Stimulated activated CD8-positive, alpha-beta memory T cell treated with anti-CD3 and anti-CD28 coated beads, Interleukin-15, amount 100 ng/mL, for 4 hours (primary cell): ENCODE results near the gene SUPT5H.

Experiments
- DNase-seq, 2 donors: peaks; one replicate each; pipeline ENCODE4 v3.0.0-alpha.2; 2020; ENCODE audit warnings: low read depth in 2 of 2

The SUPT5H gene

DNA sequence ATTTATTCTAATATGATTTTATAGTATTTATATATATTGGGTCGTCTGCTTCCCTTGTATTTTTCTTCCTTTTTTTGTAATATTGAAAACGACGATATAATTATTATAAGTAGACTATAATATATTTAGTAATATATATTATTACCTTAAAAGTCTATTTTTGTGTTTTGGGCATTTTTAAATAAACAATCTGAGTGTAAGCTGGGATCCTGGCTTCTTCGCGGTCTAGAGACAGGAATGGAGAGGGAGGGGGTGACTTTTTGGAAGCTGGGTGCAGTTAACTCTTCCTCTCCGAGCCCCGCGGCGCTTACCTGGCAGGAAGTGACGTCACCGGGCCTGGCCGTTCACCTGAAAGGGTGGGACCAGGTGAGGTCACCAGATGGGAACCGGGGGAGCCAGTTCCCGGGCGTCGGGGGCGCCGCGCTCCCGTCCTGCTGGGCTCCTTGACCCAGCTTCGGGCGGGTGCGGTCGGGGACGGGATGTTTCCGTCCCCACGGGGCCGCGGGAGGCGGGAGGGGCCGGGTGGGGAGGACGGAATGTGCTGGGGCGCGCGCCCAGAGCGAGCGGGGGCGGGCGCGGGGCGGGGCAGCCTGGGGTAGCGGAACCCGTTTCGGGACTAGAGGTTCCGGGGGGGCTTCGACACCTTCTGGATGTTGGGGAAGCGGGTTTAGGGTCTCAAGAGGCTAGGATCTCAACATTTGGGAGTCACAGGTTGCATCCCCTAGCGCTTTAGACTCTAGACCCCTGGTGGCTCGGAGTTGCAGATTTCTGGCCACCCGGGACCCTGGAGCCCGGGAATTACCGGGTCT is 36.0 kb upstream of the SUPT5H start:
- peak; percentile 63 to 69 for DNase-seq

DNA sequence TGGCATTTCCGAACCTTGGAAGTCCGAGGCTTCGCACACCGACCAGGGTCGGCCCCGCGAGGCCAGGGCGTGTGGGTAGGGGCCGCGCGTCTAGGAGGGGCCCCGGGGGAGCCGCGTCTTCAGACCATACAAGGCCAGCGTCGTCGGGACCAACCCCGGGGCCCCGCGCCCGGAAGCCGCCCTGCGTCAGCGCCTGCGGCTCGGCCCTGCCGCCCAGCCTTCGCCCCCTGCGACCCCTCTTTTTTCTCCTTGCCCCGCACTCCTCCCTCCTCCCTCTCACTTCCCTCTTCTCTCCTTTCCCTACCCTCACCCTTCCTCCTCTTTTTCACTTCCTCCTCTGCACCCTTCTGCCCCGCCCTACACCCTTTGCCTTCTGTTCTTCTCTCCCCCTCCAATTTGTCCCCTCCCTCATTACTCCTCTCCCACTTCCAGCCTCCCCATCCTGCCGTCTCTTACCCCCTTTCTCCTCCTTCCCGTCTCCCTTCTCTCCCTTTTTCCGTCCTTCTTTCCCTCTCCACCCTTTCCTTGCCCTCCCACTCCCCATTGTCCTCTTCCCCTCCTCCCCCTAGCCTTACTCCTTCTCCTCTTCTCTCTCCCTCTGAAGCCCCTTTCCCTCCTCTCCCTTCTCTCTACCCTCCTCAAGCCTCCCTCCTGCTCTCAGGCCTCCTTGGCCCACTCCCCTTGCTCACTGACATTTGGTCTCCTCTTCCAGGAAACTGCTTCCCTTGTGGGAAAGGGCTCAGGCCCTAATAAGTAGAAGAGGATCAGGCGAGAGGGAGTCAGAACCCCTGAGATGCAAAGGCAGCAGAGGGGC is 35.2 kb upstream of the SUPT5H start:
- DNase-seq: no peak

DNA sequence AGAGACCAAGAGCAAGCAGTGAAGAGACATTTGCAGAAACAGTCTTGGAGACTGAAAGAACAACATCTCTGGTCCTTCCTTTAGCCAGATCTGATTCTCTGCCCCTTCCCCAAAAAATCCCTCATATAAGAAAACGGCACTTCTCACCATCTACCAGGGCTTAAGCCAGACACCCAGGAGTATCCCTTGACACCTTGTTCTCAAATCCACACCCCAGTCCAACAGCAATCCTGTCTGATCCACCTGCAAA is 34.6 kb upstream of the SUPT5H start:
- DNase-seq: no peak

DNA sequence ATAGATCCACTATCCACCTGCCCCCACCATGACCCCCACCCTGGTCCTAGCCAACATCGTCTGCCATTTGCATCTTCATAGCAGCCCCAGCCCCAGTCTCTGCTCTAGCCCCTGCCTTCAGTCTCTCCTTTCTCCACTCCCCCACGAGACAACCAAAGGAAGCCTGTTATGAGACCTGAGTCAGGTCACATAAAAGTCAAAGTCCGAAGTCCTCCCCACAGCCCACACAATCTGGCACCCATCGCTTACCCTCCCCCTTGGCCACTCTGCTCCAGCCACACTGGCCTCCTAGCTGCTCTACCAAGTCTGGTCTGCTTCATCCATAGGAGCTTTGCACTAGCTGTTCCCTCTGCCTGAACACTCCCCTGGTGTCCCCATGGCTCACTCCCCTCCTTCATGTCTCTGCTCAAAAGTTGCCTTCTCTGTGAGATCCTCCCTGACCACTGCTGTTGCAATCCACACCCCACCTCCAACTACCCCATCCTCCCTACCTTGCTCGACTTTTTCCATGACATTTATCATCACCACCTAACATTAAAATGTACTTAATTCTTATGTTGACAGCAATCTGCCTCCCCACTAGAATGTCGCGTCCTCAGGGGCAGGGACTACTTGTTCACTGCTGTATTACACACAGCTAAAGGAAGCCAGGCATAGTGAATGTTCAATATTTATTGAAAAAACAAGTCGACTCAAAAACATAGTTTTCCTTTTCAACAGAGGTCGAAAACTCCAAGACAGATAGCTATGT is 34.1 kb upstream of the SUPT5H start:
- no peak for DNase-seq

DNA sequence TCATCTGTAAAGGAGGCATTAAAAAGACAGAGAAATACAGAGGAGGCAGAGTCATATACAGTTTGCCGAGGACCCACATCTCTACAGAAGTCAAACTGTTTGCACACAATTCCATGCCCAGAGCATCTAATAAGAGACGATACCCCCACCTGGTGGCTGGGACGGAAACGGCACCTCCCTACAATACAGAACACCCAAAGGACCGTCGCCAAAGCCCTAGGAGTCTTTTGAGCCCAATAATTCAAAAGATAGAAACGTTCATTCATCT is 33.6 kb upstream of the SUPT5H start:
- peak; percentile 69 to 83 for DNase-seq

DNA sequence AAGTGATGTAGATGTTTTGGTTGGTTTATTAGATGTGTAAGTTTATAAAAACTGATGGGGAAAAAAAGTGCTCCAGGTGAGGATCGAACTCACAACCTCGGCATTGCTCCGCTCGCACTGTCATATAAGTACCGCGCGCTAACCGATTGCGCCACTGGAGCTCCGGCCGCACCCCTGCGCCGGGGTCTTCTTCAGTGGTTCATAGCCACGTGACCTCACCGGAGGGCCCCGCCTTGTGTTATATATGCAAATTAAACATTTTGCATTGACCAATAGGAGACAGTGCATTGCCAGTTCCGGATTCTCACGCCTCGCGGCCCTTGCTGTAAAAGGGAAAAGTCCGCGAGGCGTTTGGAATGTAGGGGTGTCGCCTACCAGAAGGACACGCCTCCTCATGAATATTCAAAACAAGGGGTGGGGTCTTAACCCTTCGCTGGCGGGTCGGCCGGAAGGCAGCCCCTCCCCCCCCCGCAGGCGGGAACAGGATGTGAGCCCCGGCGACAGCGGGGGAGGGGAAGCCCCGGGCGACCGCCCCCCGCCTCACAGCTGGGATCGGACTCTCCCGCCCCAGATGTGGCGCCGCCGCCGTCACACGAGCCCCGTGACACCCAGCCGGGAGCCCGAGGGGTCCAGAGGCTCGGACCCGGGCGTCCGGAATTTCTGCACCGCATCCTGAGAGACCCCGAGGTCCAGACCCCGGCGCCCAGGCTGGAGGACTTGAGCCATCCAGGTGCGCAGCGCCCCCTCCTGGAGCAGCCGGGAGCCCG is 33.1 kb upstream of the SUPT5H start, which contains the start of gene PLEKHG2:
TSS of gene PLEKHG2 (plus strand) at position 570 of the 767 bp plus-strand sequence. CDS start 1,418 bp downstream, outside the sequence.
- DNase-seq: peak; percentile 86 to 91

DNA sequence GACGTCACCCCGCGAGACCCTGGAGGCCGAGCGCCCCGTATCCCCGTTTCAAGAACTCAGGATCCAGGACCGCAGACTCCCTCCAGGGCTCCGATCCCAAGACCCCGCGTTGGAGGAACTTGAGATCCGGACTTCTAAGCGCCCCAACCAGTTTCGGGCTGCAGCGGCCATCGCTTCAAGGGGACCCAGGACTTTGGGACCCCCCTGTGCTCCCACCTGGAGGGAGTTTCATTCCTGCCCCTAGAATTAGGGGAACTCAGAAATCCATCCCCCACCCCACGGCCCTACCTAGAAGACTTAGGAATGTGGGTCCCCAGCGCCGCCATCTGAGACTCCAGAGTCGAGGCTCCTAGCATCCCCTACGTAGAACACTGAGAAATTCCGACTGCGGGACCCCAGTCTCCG is 32.5 kb upstream of the SUPT5H start:
- DNase-seq: no peak

DNA sequence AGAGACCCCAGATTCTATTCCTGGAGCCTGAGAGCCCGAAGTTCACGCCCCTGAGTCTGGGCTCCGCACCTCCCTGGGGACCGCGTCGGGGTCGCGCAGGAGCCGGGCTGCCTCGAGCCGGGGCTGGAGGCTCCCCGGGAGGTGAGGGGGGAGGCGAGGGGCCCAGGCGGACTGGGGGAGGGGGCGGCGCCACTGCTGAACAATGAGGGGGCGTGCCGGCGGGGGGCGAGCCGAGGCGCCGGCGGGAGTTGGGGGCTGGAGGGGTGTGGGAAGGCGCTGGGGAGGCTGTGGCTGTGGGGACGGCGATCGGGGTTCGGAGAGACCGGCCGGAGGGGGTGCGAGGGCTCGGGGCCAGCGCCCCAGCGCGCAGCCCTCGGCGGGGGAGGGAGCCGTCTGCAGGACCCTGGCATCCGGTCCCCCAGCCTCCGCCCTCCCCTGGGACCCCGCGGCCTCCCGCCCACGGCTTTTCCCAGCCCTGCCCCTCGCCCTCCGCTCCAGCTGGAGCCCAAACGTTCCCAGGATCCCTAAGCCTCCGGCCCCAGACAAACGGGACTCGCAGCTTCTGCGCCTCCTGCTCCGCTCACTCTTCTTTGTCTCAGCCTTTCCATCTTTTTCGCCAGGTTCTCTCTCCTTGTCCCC is 32.0 kb upstream of the SUPT5H start:
- DNase-seq: no peak

DNA sequence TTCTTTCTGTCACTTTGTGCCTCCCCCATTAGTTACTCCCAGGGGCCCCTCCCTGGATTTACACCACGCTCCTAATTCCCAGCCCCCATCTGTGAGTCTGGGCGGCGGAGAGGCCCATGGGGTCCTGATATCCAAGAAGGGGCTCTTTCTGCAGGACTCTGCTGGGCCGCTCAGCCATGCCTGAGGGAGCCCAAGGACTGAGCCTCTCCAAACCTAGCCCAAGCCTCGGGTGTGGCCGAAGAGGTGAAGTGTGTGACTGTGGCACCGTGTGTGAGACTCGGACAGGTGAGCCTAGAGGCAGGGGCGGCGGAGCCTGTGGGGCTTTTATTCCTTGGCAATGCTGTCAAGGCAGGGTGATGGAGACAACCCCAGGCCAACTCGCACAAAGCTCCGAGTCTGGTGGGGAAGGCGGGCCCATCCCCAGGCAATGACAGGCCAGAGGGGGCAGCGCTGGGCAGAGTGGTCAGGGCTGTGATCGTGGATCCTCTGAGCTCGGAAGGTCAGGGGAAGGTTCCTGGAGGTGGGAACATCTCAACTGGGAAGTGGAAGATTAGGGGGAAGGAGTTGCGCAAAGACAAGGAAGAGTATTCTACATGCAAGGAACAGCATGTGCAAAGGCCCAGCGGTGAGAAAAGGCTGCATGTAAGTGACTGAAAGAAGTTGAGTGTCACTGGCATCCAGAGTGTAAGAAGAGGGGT is 31.3 kb upstream of the SUPT5H start:
- no peak for DNase-seq

DNA sequence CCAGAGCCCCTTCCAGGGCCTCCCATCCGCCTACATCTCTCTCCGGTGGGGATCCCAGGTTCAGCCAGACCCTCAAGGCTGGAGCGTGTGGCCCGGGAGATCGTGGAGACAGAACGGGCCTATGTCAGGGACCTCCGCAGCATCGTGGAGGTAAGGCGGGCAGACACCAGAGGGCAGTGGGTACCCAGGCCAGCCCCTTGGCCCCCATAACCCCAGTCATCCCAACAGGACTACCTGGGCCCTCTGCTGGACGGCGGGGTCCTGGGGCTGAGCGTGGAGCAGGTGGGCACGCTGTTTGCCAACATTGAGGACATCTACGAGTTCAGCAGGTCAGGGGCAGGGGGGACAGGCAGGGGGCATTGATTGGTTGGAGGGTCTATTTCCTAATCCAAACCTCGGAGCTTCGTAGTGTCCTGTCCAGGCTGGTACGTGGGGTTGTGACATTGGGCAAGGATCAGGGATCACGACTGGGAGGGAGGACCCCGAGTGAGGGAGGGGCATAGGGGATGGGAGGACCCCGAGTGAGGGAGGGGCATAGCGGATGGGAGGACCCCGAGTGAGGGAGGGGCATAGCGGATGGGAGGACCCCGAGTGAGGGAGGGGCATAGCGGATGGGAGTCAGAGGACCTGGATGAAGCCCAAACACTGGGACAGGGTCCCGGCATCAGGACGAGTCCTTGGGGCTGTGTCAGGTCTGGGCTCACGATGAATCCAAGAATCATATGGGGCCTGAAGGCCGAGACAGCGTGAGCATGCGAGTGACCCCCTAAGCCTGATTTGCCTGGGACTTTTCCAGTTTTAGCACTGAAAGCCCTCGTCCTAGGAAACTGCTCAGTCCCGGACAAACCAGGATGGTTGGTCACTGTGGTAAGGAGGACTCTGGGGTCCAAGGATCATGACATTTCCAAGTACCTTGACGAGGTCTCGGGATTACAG is 30.0 kb upstream of the SUPT5H start:
- DNase-seq: no peak

DNA sequence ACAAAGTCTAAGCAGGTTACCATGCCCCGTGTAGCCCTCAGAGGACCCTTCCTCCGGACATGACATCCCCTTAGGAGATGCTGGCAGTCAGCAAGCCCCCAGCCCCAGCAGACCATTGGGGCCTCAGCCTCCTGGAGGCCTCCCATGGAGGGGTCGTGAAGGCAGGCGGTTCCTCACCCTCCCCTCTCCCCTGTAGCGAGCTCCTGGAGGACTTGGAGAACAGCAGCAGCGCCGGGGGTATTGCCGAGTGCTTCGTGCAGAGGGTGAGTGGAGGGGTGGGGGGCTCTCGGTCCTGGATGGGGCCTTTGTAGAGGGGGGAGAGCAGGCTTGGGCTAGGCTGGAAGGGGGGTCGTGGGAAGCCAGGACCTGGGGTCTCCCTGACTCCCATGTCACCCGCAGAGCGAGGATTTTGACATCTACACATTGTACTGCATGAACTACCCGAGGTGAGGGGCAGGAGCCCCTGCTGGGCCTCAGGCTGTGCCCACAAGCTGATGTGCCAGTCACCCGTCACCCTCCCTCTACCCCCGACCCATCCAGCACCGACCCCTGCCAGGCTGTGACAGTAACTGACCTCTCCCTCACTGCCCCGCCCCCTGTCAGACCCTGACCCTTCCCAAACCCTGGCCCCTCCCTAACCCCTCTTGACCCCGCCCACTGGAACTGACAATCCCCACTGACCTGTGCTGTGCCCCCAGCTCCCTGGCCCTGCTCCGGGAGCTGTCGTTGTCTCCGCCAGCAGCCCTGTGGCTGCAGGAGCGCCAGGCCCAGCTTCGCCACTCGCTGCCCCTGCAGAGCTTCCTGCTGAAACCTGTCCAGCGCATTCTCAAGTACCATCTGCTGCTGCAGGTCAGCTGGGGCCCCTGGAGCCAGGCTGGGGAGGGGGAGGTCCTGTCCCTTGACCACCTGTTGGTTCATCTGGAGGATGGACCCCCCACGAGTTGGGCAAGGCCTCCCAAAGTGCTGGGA is 28.9 kb upstream of the SUPT5H start:
- DNase-seq: no peak

DNA sequence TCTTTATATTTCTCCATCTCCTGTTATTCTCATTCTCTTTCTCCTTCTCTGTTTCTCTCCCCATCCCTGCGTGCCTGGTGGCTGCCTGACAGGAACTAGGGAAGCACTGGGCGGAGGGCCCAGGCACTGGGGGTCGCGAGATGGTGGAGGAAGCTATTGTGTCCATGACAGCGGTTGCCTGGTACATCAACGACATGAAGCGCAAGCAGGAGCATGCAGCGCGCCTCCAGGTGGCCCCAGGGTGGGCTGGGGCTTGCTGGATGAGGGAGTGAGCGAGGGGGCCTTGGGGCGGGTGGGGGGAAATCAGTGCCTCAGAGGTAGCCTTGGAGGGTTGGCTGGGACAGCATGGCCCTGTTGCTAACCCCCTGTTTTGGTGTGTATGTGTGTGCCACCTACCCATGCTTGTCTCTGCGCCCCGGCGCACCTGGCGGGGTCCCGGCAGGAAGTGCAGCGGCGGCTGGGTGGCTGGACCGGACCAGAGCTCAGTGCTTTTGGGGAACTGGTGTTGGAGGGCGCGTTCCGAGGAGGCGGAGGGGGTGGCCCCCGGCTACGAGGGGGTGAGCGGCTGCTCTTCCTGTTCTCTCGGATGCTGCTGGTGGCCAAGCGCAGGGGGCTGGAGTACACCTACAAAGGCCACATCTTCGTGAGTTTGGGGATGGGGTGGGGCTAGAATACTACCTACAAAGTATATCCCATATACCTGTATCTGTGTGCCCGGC is 27.8 kb upstream of the SUPT5H start:
- no peak for DNase-seq

DNA sequence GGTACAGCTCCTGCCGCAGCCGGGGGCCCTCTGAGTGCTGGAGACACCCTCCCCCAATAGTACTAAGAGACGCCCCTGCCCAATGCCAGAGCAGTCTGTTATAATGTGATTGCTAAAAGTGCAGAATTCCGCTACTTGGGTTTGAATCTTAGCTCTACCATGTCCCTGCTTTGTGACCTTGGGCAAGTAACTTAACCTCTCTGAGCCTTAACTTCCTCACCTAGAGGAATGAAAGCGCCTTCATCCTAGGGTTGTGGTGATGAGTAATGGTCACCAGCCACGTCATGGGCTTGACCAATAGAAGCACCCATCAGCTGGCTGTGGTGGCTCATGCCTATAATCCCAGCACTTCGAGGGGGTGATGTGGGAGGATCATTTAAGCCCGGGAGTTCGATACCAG is 26.4 kb upstream of the SUPT5H start:
- no peak for DNase-seq

DNA sequence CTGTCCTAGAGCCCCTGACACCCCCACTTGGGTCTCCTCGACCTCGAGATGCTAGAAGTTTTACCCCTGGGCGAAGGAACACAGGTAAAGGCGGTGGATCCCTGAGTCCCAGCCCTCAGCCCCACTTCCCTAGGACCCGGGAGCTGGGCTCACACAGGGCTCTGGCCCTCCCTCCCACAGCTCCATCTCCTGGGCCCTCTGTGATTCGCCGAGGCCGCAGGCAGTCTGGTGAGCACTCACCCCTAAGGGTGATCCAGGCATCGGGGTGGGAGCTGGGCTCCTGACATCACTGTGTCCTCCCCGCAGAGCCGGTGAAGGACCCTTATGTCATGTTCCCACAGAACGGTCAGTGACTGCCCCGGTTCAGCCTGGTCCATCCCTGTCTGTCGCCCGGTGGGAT is 24.6 kb upstream of the SUPT5H start:
- no peak for DNase-seq

DNA sequence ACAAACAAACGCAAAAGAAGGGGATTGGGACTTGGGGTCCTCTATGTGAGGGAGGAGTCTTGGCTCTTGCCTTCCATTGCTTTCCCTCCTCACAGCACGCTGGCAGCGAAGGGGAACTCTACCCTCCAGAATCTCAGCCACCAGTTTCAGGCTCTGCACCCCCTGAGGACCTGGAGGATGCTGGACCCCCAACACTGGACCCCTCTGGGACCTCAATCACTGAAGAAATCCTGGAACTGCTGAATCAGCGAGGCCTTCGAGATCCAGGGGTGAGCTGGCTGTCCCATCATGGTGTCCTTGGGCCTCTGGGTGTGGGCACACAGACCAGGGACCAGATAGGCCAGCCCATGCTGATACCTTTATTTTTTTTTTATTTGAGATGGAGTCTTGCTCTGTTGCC is 23.4 kb upstream of the SUPT5H start:
- DNase-seq: no peak

DNA sequence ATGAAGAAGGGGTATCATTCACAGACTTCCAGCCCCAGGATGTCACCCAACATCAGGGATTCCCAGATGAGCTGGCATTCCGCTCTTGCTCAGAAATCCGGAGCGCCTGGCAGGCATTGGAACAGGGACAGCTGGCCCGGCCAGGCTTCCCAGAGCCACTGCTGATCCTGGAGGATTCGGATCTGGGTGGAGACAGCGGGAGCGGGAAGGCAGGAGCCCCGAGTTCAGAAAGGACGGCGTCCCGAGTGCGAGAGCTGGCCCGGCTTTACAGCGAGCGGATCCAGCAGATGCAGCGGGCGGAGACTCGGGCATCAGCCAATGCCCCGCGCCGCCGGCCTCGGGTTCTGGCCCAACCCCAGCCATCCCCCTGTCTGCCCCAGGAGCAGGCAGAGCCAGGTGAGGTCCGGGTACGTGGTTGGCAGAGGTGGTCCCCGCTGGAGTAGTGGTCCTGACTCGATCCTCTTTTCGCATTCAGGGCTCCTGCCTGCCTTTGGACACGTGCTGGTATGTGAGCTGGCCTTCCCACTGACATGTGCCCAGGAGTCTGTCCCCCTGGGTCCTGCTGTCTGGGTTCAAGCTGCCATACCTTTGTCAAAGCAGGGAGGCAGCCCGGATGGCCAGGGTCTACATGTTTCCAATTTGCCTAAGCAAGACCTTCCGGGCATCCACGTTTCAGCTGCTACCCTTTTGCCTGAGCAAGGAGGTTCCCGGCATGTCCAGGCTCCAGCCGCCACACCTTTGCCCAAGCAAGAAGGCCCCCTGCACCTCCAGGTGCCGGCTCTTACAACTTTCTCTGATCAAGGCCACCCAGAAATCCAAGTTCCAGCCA is 21.9 kb upstream of the SUPT5H start:
- no peak for DNase-seq

DNA sequence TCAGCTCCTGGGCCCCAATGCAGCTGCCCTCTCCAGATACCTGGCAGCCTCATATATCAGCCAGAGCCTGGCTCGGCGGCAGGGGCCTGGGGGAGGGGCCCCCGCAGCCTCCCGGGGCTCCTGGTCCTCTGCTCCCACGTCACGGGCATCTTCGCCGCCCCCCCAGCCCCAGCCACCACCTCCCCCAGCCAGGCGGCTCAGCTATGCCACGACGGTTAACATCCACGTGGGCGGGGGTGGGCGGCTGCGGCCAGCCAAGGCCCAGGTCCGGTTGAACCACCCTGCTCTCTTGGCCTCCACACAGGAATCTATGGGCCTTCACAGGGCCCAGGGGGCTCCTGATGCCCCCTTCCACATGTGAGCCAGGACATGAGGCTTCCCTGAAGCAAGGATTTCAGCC is 20.4 kb upstream of the SUPT5H start:
- DNase-seq: no peak
